HepG2 (cell line): ENCODE data around the gene ARFGAP3. TPM values are rescaled to one million over a fixed set of nuclear protein-coding genes. Genes with fewer than 3 reads are reported as not detected.

Experiments used
- CEBPZ ChIP-seq: IDR thresholded peaks from 2 replicates; pipeline ENCODE4 v1.6.1; 2012; ENCODE audit warnings: low read length, improper control_type of control experiment
- FOSL1 ChIP-seq: sonication (generic); formaldehyde crosslinking; IDR thresholded peaks from 2 replicates; pipeline ENCODE4 v1.9.0; 2021; ENCODE audit warnings: missing genetic modification reagents, borderline replicate concordance
- GATA4 ChIP-seq: sonication (generic); IDR thresholded peaks from 2 replicates; pipeline ENCODE4 v1.6.1; 2016; ENCODE audit warnings: antibody characterized with exemption, low read depth, borderline replicate concordance
- HMGA1 ChIP-seq: sonication (generic); formaldehyde crosslinking; conservative IDR thresholded peaks from 2 replicates; pipeline ENCODE4 v1.4.0; 2020; ENCODE audit warnings: missing genetic modification reagents
- HOXA3 ChIP-seq: sonication (generic); formaldehyde crosslinking; IDR thresholded peaks from 2 replicates; pipeline ENCODE4 v1.5.0; 2020; ENCODE audit warnings: missing genetic modification reagents
- KDM1A ChIP-seq: IDR thresholded peaks from 2 replicates; pipeline ENCODE4 v1.6.1; 2016; ENCODE audit warnings: missing compliant biosample characterization
- KDM5B ChIP-seq: sonication (generic); formaldehyde crosslinking; IDR thresholded peaks from 2 replicates; pipeline ENCODE4 v1.4.0; 2020; ENCODE audit warnings: missing genetic modification reagents, mild to moderate bottlenecking, borderline replicate concordance
- NR3C1 ChIP-seq: sonication (generic); formaldehyde crosslinking; IDR thresholded peaks from 2 replicates; pipeline ENCODE4 v1.4.0; 2020; ENCODE audit warnings: missing genetic modification reagents
- RAD51 ChIP-seq: fragments of 450-650 bp; IDR thresholded peaks from 2 replicates; pipeline ENCODE4 v1.6.1; 2016; ENCODE audit warnings: borderline replicate concordance
- RARA ChIP-seq: IDR thresholded peaks from 2 replicates; pipeline ENCODE4 v1.6.1; 2016; ENCODE audit warnings: missing genetic modification reagents, missing compliant biosample characterization
- ZKSCAN1 ChIP-seq: fragments of 150-350 bp; IDR thresholded peaks from 2 replicates; pipeline ENCODE4 v1.6.1; 2014; ENCODE audit warnings: low read length
- ZNF276 ChIP-seq: sonication (generic); formaldehyde crosslinking; IDR thresholded peaks from 2 replicates; pipeline ENCODE4 v1.4.0; 2020; ENCODE audit warnings: mild to moderate bottlenecking, low read depth, missing genetic modification reagents
- ZNF761 ChIP-seq: sonication (generic); formaldehyde crosslinking; conservative IDR thresholded peaks from 2 replicates; pipeline ENCODE4 v1.4.0; 2020; ENCODE audit warnings: mild to moderate bottlenecking, missing genetic modification reagents
- polyA plus RNA-seq, 8 experiments: library from polyadenylated mRNA; depleted of rRNA in 3 of 8; stranded (reverse) in 7 of 8; unstranded in 1 of 8; fragments of >200 nt; fragmentation: Illumina TruSeq in 4 of 8; extraction: Trizol in 4 of 8; gene quantifications; 2 replicates each; pipeline versions ENCODE4 v1.2.1 to v1.2.3, GENCODE V29; 2011 to 2016; ENCODE audit warnings: low read depth in 4 of 8, missing spikeins in 1 of 8, mixed read lengths in 1 of 8; ENCODE audit not compliant: insufficient read depth in 1 of 8
- total RNA-seq, 5 experiments: library from RNA; depleted of rRNA; stranded (reverse); fragments of >200 nt; fragmentation: Illumina TruSeq; extraction: Trizol; gene quantifications; 2 replicates each; pipeline ENCODE4 v1.2.3, GENCODE V29; 2016; ENCODE audit warnings: low read depth in 1 of 5
- TF ChIP-seq, protein P1 (sequence below): IDR thresholded peaks from 2 replicates; pipeline ENCODE4 v1.6.1; 2016; ENCODE audit warnings: mild to moderate bottlenecking, missing biosample characterization, missing genetic modification reagents
- TF ChIP-seq, protein P2 (sequence below): sonication (generic); formaldehyde crosslinking; IDR thresholded peaks from 2 replicates; pipeline ENCODE4 v1.4.0; 2020; ENCODE audit warnings: missing genetic modification reagents; ENCODE audit errors: not compliant biosample characterization
- TF ChIP-seq, protein P3 (sequence below): sonication (generic); formaldehyde crosslinking; IDR thresholded peaks from 2 replicates; pipeline ENCODE4 v1.4.0; 2020; ENCODE audit warnings: missing genetic modification reagents

The ARFGAP3 gene
- total and polyA plus RNA-seq, 2 of the 13 experiments (the other 11 are each of a cell fraction or from before 2014, with no cell fraction given) = 41.7 to 61.6 TPM

- no peak for TF ChIP-seq CEBPZ
- TF ChIP-seq KDM5B (CRISPR knock-in tag) = no peak
- 0 out of 2 replicates have a peak, but pooled peaks have one; percentile 23 for TF ChIP-seq ZNF761 (CRISPR knock-in tag)
- TF ChIP-seq RAD51 = no peak
- TF ChIP-seq ZKSCAN1 = no peak
- TF ChIP-seq HOXA3 (CRISPR knock-in tag) = peak; percentile 34; the same call in 1 of the 2 replicates
- TF ChIP-seq, protein P1, sequence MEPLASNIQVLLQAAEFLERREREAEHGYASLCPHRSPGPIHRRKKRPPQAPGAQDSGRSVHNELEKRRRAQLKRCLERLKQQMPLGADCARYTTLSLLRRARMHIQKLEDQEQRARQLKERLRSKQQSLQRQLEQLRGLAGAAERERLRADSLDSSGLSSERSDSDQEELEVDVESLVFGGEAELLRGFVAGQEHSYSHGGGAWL (CRISPR knock-in tag) = no peak
- TF ChIP-seq RARA (CRISPR knock-in tag) = peak; percentile 91
- TF ChIP-seq ZNF276 (CRISPR knock-in tag) = no peak
- TF ChIP-seq, protein P2, sequence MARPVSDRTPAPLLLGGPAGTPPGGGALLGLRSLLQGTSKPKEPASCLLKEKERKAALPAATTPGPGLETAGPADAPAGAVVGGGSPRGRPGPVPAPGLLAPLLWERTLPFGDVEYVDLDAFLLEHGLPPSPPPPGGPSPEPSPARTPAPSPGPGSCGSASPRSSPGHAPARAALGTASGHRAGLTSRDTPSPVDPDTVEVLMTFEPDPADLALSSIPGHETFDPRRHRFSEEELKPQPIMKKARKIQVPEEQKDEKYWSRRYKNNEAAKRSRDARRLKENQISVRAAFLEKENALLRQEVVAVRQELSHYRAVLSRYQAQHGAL (CRISPR knock-in tag) = no peak
- no peak for TF ChIP-seq FOSL1
- TF ChIP-seq GATA4 = no peak
- no peak for TF ChIP-seq NR3C1 (CRISPR knock-in tag)
- TF ChIP-seq, protein P3, sequence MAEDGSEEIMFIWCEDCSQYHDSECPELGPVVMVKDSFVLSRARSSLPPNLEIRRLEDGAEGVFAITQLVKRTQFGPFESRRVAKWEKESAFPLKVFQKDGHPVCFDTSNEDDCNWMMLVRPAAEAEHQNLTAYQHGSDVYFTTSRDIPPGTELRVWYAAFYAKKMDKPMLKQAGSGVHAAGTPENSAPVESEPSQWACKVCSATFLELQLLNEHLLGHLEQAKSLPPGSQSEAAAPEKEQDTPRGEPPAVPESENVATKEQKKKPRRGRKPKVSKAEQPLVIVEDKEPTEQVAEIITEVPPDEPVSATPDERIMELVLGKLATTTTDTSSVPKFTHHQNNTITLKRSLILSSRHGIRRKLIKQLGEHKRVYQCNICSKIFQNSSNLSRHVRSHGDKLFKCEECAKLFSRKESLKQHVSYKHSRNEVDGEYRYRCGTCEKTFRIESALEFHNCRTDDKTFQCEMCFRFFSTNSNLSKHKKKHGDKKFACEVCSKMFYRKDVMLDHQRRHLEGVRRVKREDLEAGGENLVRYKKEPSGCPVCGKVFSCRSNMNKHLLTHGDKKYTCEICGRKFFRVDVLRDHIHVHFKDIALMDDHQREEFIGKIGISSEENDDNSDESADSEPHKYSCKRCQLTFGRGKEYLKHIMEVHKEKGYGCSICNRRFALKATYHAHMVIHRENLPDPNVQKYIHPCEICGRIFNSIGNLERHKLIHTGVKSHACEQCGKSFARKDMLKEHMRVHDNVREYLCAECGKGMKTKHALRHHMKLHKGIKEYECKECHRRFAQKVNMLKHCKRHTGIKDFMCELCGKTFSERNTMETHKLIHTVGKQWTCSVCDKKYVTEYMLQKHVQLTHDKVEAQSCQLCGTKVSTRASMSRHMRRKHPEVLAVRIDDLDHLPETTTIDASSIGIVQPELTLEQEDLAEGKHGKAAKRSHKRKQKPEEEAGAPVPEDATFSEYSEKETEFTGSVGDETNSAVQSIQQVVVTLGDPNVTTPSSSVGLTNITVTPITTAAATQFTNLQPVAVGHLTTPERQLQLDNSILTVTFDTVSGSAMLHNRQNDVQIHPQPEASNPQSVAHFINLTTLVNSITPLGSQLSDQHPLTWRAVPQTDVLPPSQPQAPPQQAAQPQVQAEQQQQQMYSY (CRISPR knock-in tag) = 0 out of 2 replicates have a peak, but pooled peaks have one; percentile 25
- no peak for TF ChIP-seq HMGA1 (CRISPR knock-in tag)
- TF ChIP-seq KDM1A (CRISPR knock-in tag) = peak; percentile 87
Measured at GRCh38 chr22:42805016-42805997, 51.8 kb downstream of the ARFGAP3 start (continued).
